Sigmoid colon (tissue), 4 donors: ENCODE data around the gene SNX8.
A peak's percentile ranks its signal among the peaks of the same experiment; 100 is the strongest.

ENCODE experiments used
- EP300 ChIP-seq, 4 donors: sonication (generic); formaldehyde crosslinking; IDR thresholded peaks; one replicate each; pipeline ENCODE4 v1.6.1; 2017; ENCODE audit warnings: antibody characterized with exemption in 4 of 4
- POLR2A ChIP-seq, 2 donors: fragments of 450-650 bp; IDR thresholded peaks; one replicate each; pipeline ENCODE4 v1.6.1; 2016; ENCODE audit warnings: antibody characterized with exemption in 2 of 2, mild to moderate bottlenecking in 2 of 2, moderate library complexity in 2 of 2
- POLR2AphosphoS5 ChIP-seq, 4 donors: sonication (generic); formaldehyde crosslinking; IDR thresholded peaks; one replicate each; pipeline ENCODE4 v1.6.1; 2017; ENCODE audit warnings: antibody characterized with exemption in 4 of 4

- peak in 1 of 4 donors; percentile 31 for TF ChIP-seq POLR2AphosphoS5 (IDR thresholded peaks at IDR 0.05)
- no peak for TF ChIP-seq EP300 (IDR thresholded peaks at IDR 0.05)
- TF ChIP-seq POLR2A (IDR thresholded peaks at IDR 0.05) = no peak
These were observed 65.1 kb downstream of the SNX8 start for GRCh38 chr7:2248984-2249694.
